Hematopoietic multipotent progenitor cell treated with erythropoietin and hydrocortisone succinate and interleukin-3 and kit ligand, for 6 days (in vitro differentiated cells): ENCODE measurements around the gene OR2F1.
"Not testable (repeated sequence)": the region's sequence is repeated elsewhere in the genome, so short reads cannot be mapped to it uniquely, and the experiment has no call there.

Experiments used
- DNase-seq: peaks from one replicate; pipeline ENCODE4 v3.0.0-alpha.2; 2015

OR2F1 gene

DNA sequence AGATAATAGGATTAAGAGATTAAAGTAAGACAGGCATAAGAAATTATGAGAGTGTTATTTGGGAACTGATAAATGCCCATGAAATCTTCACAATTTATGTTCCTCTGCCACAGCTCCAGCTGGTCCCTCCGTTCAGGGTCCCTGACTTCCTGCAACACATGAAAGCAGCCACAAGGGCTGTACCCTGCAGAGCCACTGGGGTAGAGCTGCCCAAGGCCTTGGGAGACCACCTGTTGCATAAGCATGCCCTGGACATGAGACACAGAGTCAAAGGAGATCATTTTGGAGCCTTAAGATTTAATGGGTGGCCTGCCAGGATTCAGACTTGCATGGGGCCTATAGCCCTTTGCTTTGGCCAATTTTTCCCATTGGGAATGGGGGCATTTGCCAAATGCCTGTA, 56.2 kb downstream of the OR2F1 start:
- DNase-seq: not testable (repeated sequence)

DNA sequence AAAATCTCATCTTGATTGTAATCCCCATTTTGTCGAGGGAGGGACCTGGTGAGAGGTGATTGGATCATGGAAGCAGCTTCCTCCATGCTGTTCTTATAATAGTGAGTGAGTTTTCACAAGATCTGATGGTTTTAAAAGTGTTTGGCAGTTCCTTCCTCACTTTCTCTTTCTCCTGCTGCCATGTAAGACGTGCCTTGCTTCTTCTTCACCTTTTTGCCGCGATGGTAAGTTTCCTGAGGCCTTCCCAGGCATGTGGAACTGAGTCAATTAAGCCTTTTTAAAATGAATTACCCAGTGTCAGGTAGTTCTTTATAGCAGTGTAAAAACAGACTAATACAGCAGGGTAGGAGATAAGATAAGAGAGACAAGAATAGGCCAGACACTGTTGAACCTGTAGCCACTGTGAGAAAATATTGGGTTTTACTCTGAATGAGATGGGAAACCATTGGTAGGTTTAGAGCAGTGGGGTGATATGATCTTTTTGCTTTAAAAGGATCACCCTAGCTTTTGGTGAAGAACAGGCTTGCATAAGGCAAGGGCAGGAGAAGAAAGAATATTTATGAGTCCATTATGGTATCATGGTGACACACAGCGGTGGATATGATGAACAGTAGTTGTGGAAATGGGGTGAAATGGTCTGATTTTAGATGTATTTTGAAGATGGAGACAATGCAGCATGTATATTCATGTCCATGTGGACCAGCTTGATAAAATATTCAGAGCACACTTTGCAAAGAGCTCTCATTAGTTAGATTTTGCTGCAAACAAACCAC, 57.0 kb downstream of the OR2F1 start:
- DNase-seq: no peak
